ENCODE results near the gene APEX1. TPM values are rescaled to one million over a fixed set of nuclear protein-coding genes. Genes with fewer than 3 reads are reported as not detected.

The APEX1 gene
- total RNA-seq, 1 experiment from 2014 or later, result 235 TPM

DNA sequence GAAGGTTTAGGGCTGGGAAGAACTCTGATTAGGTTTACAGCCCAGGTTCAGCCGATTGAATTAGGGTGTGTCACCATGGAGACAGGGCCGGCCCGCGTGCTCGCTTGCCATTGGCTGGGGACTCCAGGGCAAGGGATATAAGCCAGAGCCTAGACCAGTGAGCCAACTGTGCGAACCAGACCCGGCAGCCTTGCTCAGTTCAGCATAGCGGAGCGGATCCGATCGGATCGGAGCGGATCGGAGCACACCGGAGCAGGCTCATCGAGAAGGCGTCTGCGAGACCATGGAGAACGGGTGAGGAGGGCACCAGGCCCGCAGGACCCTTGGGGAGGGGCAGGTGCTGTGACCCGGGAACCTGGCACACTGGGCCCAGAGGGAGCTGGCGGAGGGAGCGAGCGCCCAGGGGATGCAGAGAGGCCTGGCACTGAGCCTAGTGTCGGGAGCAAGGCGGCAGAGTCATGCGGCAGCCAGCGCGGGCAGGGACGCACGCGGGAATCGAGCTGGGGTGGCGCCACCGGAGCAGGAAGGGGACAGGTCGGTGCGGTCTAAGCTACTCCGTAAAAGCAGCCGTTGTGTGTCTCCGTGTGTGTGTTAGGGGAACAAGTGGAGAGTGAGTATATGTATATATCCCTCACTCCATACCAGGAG, 14.3 kb downstream of the APEX1 start, which contains the start of gene PNP:
PNP (plus strand) TSS at position 165 of the 648 bp plus-strand sequence; CDS start at position 284, 119 bp downstream.
- ChIA-PET RAD21 (ENCODE audit: low non-redundant PET in 1 of 2, low total read pairs in 2 of 2, uncharacterized antibody in 2 of 2, unreplicated experiment in 2 of 2) (interaction anchor here in 1 of 2 experiments (0.8 kb wide), 1 partner anchor 53 kb away, joined by 3 read pairs; no protein-coding TSS in a partner anchor), CTCF (interaction anchor here (0.8 kb wide), 1 partner anchor 54 kb away, joined by 3 read pairs; no protein-coding TSS in a partner anchor), POLR2A (interaction anchor here (0.7 to 2.4 kb wide), 18 partner anchors 8 to 211 kb away, joined by 3 to 18 read pairs (median 5); partner anchors contain the start of genes APEX1, PARP2, PIP4P1 and TEP1)
- ATAC-seq (peak; percentile 95), DNase-seq (ENCODE audit: low read depth, low spot score) (peak; percentile 85)
- peak within 1 kb of the TSS; percentile 96 for H2AFZ ChIP-seq (ENCODE audit: low read depth, low read length, poor library complexity, severe bottlenecking)
- H3K4me3 ChIP-seq (replicated peaks in 1 of 2; ENCODE audit: low read depth in 1 of 2, low read length in 2 of 2), result peak within 1 kb of the TSS; percentile 80 to 96
- peak within 1 kb of the TSS; percentile 86 for H3K27ac ChIP-seq (ENCODE audit: low read depth, low read length)
- no peaks in the 10 kb centered on the region for H3K9me3 ChIP-seq (ENCODE audit: control insufficient read depth in 1 of 2, insufficient read depth in 1 of 2, low read depth in 1 of 2, low read length in 2 of 2)
- peaks cover 10 to 25% of the 10 kb centered on the region in 2 experiments for H3K36me3 ChIP-seq (ENCODE audit: control insufficient read depth in 1 of 2, insufficient read depth in 2 of 2, low read length in 2 of 2)
- H3K9me2 ChIP-seq (ENCODE audit: insufficient read depth), result no peaks in the 10 kb centered on the region
- peak within 1 kb of the TSS; percentile 93 for H3K4me2 ChIP-seq (ENCODE audit: low read length)
- H3K9ac ChIP-seq (ENCODE audit: low read length), result peak within 1 kb of the TSS; percentile 97
- H3K4me1 ChIP-seq (ENCODE audit: control insufficient read depth in 1 of 2, insufficient read depth in 2 of 2, low read length in 2 of 2), result peaks cover 10 to 15% of the 10 kb centered on the region in 2 experiments; a peak in 3 of 4 replicates
- H4K20me1 ChIP-seq (ENCODE audit: insufficient read depth), result no peaks in the 10 kb centered on the region
- intact Hi-C loops (cut with micrococcal nuclease), result loop anchor here (5.0 kb wide), 2 partner anchors 138 to 213 kb away; partner anchors contain the start of gene RNASE4
- no peaks in the 10 kb centered on the region for H3K27me3 ChIP-seq (ENCODE audit: insufficient read depth, low read length)
- H3K79me2 ChIP-seq (ENCODE audit: insufficient read depth, low read length), result peaks cover 51% of the 10 kb centered on the region
- TSS peak; percentile 53 for BruUV-seq (replicated peaks)
- TF ChIP-seq, protein P1, sequence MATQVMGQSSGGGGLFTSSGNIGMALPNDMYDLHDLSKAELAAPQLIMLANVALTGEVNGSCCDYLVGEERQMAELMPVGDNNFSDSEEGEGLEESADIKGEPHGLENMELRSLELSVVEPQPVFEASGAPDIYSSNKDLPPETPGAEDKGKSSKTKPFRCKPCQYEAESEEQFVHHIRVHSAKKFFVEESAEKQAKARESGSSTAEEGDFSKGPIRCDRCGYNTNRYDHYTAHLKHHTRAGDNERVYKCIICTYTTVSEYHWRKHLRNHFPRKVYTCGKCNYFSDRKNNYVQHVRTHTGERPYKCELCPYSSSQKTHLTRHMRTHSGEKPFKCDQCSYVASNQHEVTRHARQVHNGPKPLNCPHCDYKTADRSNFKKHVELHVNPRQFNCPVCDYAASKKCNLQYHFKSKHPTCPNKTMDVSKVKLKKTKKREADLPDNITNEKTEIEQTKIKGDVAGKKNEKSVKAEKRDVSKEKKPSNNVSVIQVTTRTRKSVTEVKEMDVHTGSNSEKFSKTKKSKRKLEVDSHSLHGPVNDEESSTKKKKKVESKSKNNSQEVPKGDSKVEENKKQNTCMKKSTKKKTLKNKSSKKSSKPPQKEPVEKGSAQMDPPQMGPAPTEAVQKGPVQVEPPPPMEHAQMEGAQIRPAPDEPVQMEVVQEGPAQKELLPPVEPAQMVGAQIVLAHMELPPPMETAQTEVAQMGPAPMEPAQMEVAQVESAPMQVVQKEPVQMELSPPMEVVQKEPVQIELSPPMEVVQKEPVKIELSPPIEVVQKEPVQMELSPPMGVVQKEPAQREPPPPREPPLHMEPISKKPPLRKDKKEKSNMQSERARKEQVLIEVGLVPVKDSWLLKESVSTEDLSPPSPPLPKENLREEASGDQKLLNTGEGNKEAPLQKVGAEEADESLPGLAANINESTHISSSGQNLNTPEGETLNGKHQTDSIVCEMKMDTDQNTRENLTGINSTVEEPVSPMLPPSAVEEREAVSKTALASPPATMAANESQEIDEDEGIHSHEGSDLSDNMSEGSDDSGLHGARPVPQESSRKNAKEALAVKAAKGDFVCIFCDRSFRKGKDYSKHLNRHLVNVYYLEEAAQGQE (IDR thresholded peaks at IDR 0.05; ENCODE audit: low read depth), result no peak
- TF ChIP-seq, protein P2, sequence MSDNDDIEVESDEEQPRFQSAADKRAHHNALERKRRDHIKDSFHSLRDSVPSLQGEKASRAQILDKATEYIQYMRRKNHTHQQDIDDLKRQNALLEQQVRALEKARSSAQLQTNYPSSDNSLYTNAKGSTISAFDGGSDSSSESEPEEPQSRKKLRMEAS (IDR thresholded peaks at IDR 0.05), result peak; percentile 78; the same call in 1 of the 2 replicates
- TF ChIP-seq FOSL1 (IDR thresholded peaks at IDR 0.05; ENCODE audit: low read depth) (no peak), CBX3 (IDR thresholded peaks at IDR 0.05; ENCODE audit: low read depth) (no peak), JUND (IDR thresholded peaks at IDR 0.05) (no peak), SIN3A (IDR thresholded peaks at IDR 0.05; ENCODE audit: low read depth) (peak; percentile 72; the same call in 1 of the 2 replicates), EZH2 (IDR thresholded peaks at IDR 0.05) (no peak), EGR1 (IDR thresholded peaks at IDR 0.05; ENCODE audit: low read depth) (no peak), RAD21 (IDR thresholded peaks at IDR 0.05; ENCODE audit: low read depth) (0 out of 2 replicates have a peak, but pooled peaks have one; percentile 8), POLR2A (IDR thresholded peaks at IDR 0.05; ENCODE audit: borderline replicate concordance, extremely low read depth, insufficient read depth, insufficient read length) (peak; percentile 99), ELF1 (IDR thresholded peaks at IDR 0.05; ENCODE audit: borderline replicate concordance, low read depth) (no peak), SP1 (IDR thresholded peaks at IDR 0.05; ENCODE audit: low read depth) (peak; percentile 49; the same call in 1 of the 2 replicates), SRF (IDR thresholded peaks at IDR 0.05; ENCODE audit: low read depth) (no peak), YY1 (IDR thresholded peaks at IDR 0.05; ENCODE audit: extremely low read depth, insufficient replicate concordance, low read depth, low read length) (no peak), TCF7L2 (IDR thresholded peaks at IDR 0.05; ENCODE audit: borderline replicate concordance, extremely low read depth, insufficient read depth, insufficient read length) (peak; percentile 11)
- TF ChIP-seq, protein P3, sequence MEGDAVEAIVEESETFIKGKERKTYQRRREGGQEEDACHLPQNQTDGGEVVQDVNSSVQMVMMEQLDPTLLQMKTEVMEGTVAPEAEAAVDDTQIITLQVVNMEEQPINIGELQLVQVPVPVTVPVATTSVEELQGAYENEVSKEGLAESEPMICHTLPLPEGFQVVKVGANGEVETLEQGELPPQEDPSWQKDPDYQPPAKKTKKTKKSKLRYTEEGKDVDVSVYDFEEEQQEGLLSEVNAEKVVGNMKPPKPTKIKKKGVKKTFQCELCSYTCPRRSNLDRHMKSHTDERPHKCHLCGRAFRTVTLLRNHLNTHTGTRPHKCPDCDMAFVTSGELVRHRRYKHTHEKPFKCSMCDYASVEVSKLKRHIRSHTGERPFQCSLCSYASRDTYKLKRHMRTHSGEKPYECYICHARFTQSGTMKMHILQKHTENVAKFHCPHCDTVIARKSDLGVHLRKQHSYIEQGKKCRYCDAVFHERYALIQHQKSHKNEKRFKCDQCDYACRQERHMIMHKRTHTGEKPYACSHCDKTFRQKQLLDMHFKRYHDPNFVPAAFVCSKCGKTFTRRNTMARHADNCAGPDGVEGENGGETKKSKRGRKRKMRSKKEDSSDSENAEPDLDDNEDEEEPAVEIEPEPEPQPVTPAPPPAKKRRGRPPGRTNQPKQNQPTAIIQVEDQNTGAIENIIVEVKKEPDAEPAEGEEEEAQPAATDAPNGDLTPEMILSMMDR (IDR thresholded peaks at IDR 0.05 in 2 of 3, conservative IDR thresholded peaks at IDR 0.05 in 1 of 3; ENCODE audit: borderline replicate concordance in 1 of 3, insufficient read depth in 1 of 3, low read depth in 2 of 3, low read length in 2 of 3), result no peak
- TF ChIP-seq, protein P4, sequence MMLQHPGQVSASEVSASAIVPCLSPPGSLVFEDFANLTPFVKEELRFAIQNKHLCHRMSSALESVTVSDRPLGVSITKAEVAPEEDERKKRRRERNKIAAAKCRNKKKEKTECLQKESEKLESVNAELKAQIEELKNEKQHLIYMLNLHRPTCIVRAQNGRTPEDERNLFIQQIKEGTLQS (IDR thresholded peaks at IDR 0.05), result no peak
- TF ChIP-seq, protein P5, sequence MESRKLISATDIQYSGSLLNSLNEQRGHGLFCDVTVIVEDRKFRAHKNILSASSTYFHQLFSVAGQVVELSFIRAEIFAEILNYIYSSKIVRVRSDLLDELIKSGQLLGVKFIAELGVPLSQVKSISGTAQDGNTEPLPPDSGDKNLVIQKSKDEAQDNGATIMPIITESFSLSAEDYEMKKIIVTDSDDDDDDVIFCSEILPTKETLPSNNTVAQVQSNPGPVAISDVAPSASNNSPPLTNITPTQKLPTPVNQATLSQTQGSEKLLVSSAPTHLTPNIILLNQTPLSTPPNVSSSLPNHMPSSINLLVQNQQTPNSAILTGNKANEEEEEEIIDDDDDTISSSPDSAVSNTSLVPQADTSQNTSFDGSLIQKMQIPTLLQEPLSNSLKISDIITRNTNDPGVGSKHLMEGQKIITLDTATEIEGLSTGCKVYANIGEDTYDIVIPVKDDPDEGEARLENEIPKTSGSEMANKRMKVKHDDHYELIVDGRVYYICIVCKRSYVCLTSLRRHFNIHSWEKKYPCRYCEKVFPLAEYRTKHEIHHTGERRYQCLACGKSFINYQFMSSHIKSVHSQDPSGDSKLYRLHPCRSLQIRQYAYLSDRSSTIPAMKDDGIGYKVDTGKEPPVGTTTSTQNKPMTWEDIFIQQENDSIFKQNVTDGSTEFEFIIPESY (IDR thresholded peaks at IDR 0.05; ENCODE audit: extremely low read depth, insufficient replicate concordance, low read length), result no peak
